ENCODE measurements around the gene SEM1. TPM values are rescaled to one million over a fixed set of nuclear protein-coding genes. Genes with fewer than 3 reads are reported as not detected.

SEM1 gene
- total and polyA plus RNA-seq, 2 of the 8 experiments (the other 6 are each of a cell fraction or from before 2014, with no cell fraction given): 20.8 to 75.3 TPM

- TF ChIP-seq NRF1 (IDR thresholded peaks at IDR 0.05; ENCODE audit: low read depth, low read length) (no peak), SUZ12 (IDR thresholded peaks at IDR 0.05; ENCODE audit: low read length) (no peak), SIX5 (IDR thresholded peaks at IDR 0.05; ENCODE audit: low read depth, low read length) (no peak), HDAC6 (IDR thresholded peaks at IDR 0.05; ENCODE audit: low read depth, low read length) (no peak), KDM5A (IDR thresholded peaks at IDR 0.05; ENCODE audit: low read length) (no peak), TAF1 (IDR thresholded peaks at IDR 0.05; ENCODE audit: low read depth, low read length) (no peak), NANOG (IDR thresholded peaks at IDR 0.05; ENCODE audit: insufficient read depth, low read depth, low read length, poor library complexity, severe bottlenecking) (no peak), BRCA1 (IDR thresholded peaks at IDR 0.05; ENCODE audit: low read depth, low read length) (no peak), KDM1A (IDR thresholded peaks at IDR 0.05; ENCODE audit: borderline replicate concordance, low read length) (no peak)
Measured at GRCh38 chr7:96640054-96640453, 69.6 kb downstream of the SEM1 start.

More at GRCh38 chr7:96640054-96640453, 69.6 kb downstream of the SEM1 start:
- Histone ChIP-seq H4K91ac (replicated peaks; ENCODE audit: insufficient read length, low read length) (no peak overlapping the region), H2BK15ac (ENCODE audit: low read length) (no peak overlapping the region), H2BK120ac (replicated peaks; ENCODE audit: low read depth, low read length) (no peak overlapping the region), H2AK5ac (ENCODE audit: low read depth, low read length) (no peak overlapping the region), H2BK5ac (ENCODE audit: low read depth, low read length) (no peak overlapping the region), H3K27ac (ENCODE audit: low read depth, low read length) (no peak overlapping the region), H3K79me1 (ENCODE audit: low read depth, low read length) (no peaks in the 10 kb centered on the region), H3K27me3 (replicated peaks in 1 of 4; ENCODE audit: control insufficient read depth in 3 of 4, extremely low read depth in 1 of 4, insufficient read depth in 3 of 4, low read length in 3 of 4) (no peaks in the 10 kb centered on the region), H3K14ac (ENCODE audit: insufficient read length) (no peak overlapping the region), H3K9me3 (ENCODE audit: insufficient read depth in 2 of 2, low read depth in 1 of 2, low read length in 1 of 2) (no peaks in the 10 kb centered on the region), H3K4me1 (replicated peaks in 1 of 4; ENCODE audit: control insufficient read depth in 3 of 4, insufficient read depth in 4 of 4, low read length in 3 of 4) (no peaks in the 10 kb centered on the region), H3K79me2 (ENCODE audit: control insufficient read depth in 1 of 2, insufficient read depth in 2 of 2, low read length in 2 of 2) (no peaks in the 10 kb centered on the region), H3K36me3 (ENCODE audit: control insufficient read depth in 2 of 4, insufficient read depth in 4 of 4, low read length in 3 of 4) (no peaks in the 10 kb centered on the region), H3K18ac (ENCODE audit: extremely low read depth, low read length) (no peak overlapping the region), H3K4ac (replicated peaks; ENCODE audit: insufficient read length, low read depth, low read length) (no peak overlapping the region), H2BK20ac (ENCODE audit: low read length) (no peak overlapping the region), H3K4me3 (ENCODE audit: extremely low read depth in 1 of 4, insufficient read depth in 2 of 4, low read depth in 3 of 4, low read length in 4 of 4) (no peak overlapping the region), H3K56ac (replicated peaks; ENCODE audit: insufficient read length, low read depth, low read length) (no peak overlapping the region), H2BK12ac (ENCODE audit: low read depth, low read length) (no peak overlapping the region), H3K23ac (ENCODE audit: insufficient read length) (no peak overlapping the region), H4K20me1 (replicated peaks in 1 of 2; ENCODE audit: control insufficient read depth in 1 of 2, insufficient read depth in 2 of 2, low read length in 2 of 2) (no peaks in the 10 kb centered on the region), H3K4me2 (ENCODE audit: insufficient read depth in 1 of 2, low read depth in 2 of 2, low read length in 2 of 2) (no peak overlapping the region), H2AFZ (ENCODE audit: low read length) (no peak overlapping the region), H3K23me2 (ENCODE audit: low read depth, low read length) (no peaks in the 10 kb centered on the region), H4K8ac (ENCODE audit: extremely low read depth, insufficient read depth, low read length) (no peak overlapping the region), H3K9ac (replicated peaks in 1 of 4; ENCODE audit: extremely low read depth in 1 of 4, low read depth in 3 of 4, low read length in 3 of 4) (no peak overlapping the region), H4K5ac (ENCODE audit: insufficient read length, low read depth, low read length) (no peak overlapping the region)
- DNase-seq (ENCODE audit: low read depth in 1 of 2, low spot score in 2 of 2): no peak
- POLR2A ChIA-PET (ENCODE audit: partially characterized antibody): no interaction called here
- no peak for FAIRE-seq
- CTCF ChIA-PET (ENCODE audit: partially characterized antibody): interaction anchor here (0.8 to 0.9 kb wide), 2 partner anchors 28 to 138 kb away, joined by 3 to 4 read pairs; no protein-coding TSS in a partner anchor
- WGBS, 2 experiments (ENCODE audit: extremely low coverage in 1 of 2, insufficient coverage in 1 of 2, insufficient read length in 1 of 2, insufficient replicate concordance in 2 of 2, low coverage in 1 of 2, low lambda C conversion rate in 2 of 2, missing lambda C conversion rate in 1 of 2): 95% methylated on average over 2 of the region's 2 CpGs; no CpG with 5 or more reads in 1 of the 2 experiments
